Stimulated activated CD4-positive, alpha-beta T cell treated with anti-CD3 and anti-CD28 coated beads, Interleukin-4, amount 100 ng/mL, for 24 hours (primary cell): ENCODE measurements around the gene JADE1.

Experiments
- DNase-seq: peaks from one replicate; pipeline ENCODE4 v3.0.0-alpha.2; 2020

Gene JADE1

DNA sequence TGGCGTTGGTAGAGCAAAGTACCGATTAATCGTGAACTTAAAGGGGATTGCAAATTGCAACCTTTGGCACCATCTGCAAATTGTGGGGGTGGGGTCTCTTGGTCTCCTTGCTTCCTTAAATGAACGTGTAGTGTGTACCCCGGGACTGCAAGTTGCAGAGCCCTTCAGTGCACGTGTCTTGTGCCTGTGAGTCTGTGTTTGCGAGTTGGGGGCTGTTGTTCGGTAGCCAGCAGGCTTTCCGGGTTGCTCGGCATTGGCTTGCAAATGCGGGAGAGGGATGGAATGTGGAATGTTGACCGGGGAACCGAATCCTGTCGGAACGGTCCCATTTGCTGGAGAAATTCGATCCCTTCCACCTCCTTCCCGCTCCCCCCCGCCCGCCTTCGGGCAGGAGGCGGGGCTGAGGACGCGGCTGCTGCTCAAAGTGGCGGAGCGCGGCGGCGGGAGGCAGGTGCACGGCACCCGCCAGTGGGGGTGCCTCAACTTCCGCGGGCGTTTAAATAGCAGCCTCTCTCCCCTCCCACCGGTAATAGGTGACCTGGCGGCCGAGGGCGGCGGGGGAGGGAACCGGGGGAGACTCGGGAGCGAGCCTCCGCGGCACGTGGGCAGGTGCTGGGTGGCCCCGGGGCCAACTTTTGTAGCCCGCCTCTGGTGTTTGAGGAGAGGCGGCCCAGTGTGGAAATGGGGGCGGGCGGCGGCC is 1.5 kb downstream of the JADE1 start:
- DNase-seq, result peak; percentile 80

DNA sequence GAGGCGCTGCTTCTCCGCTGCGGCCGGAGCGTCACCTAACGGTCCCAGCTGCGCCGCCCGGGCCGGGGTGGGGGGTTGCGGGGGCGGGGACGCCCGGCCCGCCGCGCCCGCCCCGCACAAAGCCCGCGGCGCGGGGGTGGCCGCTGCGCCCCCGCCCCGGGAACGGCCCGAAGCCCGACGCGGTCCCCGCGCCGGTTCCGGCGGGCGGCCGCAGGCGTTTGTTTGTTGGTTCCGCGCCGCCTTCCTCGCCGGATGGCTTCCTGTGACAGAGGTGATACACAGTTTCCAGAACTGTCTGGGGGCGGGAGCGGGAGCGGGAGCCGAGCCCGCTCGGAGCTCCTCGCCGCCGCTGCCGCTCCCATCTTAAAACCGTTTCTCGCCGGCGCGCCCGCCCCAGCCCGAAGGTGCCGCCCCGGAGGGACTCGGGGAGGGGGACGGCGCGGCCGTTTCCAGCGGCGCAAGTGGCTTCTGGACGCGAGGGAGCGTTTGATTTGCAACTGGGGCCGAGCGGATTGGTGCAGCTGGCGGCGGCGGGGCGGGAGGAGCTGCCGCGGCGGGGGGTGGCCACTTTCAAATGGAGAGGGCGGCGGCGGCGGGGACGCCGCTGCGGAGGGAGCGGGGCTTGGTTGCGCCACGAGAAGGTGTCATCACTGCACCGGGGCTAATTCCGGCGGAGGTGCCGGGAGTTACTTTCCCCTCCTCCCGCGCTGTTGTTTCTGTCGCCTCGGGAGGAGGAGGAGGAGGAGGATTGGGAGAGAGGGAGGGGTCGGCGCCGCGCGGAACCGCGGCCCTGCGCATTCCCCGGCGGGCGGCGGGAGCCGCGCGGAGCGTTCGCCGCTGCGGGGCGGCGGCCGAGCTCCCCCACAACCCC is 2.3 kb downstream of the JADE1 start:
- DNase-seq, result peak; percentile 89

DNA sequence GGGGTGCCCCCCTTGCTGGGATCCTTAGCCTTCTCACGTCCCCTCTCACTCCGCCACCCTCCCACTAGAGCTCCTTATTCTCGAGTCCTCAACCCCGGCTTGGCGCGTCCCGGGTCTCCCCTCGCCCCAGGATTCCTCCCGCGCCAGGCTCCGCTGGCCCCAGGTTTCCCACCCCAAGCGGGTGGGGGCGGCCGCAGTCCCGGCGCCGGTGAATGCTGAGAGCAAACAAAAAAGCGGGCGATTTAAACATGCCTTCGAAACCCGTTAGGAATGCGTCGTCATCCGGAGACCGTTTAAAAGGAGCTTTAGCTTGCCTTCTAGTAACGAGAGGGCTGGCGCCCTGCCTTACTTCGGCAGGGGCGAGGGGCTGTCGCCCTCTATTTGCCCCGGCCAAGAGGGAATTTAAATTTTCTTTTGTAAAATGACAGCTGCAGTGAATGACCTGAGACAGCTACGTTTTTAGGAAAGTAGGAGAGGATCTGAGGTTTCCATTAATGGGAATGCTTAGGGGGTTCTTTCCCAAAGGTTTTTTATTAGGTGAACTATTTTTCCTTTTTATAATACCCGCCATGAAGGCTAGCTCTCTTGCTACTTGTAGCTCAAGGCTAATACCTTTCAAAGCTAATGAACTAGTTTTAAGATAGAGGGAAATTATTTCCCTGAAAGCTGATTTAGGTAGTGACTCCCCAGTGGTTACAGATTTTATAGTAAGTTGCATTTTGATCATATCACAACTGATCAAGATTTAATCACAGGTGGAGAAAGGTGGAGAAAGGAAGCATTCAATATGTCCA is 3.1 kb downstream of the JADE1 start:
- DNase-seq, result peak; percentile 44

DNA sequence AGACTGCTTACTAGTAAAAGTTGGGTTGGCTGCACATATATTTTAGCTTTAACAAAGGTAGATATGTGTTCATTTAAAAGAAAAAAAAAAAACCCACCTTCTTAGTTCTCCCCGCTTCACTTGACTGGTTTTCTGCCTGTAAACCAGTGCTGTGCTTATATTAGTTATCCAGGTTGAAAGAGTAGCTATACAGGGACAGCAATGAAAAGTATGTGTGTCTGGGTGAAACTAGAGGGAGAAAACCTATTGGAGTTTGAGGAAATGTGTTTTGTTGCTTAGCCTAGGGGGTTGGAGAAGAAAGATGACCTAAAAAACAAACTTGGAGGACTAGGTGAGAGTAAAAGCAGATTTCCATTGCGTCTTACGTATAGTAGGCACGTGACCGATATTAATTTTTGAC is 4.5 kb downstream of the JADE1 start:
- DNase-seq, result no peak

DNA sequence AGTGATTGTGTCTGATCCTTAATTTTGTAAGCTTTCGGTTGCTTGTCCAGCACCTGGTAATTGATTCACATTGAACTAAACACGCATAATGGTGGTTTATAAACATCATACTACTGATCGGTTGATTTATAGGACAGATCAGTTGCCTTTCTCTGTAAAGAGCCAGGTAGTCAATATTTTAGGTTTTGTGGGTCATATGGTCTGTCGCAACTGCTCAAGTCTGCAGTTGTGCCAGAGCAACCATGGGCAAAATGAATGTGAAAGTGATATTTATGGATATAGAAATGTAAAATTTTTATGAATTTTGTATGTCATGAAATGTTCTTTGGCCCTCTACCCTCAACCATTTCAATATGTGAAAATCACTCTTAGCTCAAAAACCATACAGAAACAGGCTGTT is 8.9 kb downstream of the JADE1 start:
- no peak for DNase-seq

DNA sequence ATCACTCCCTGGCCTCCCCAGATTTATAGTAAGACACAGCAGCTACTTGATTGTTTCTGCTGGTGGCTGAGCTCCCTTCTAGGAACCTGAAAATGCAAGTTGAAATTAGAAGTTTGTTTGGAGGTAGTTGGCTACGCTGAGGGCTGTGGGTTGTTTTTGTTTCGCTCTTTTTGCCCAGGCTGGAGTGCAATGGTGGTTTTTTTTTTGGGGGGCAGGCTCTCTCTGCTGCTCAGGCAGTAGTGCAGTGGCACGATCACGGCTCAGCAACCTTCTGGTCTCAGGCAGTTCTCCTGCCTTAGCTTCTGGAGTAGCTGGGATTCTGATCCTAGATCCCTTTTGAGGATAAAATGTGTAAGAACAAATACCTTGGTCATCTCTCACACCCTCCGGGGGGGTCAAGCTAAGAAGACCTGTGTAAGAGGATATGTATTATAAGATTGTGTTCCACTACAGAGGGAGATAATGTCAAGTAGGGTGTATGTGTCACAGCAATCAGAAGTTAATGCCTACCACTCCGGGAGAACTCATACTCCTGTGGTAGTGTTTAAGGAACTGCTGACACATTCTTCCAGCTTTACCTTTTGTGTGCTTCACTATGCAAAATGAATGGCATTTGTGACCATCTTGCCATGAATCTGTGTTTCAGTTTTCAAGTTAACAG is 9.7 kb downstream of the JADE1 start:
- no peak for DNase-seq

DNA sequence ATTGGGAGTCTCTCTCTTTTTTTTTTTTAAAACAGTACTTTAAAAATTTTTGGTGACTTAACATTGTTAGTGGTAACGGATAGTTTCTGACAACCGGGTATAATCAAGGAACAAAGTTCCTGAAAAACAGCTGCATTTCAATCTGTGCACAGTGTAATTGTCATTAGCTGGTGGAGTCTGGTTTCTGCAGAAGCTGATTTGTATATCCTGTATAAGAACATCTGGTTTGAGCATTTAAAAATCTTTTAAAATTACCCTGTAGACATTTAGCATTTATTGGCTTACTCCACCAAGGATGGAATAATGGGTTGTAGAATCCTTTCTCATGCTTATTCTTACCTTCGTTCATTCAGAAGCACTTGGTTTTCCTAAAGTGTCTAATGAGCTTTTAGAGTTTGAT is 11.2 kb downstream of the JADE1 start:
- DNase-seq, result no peak

DNA sequence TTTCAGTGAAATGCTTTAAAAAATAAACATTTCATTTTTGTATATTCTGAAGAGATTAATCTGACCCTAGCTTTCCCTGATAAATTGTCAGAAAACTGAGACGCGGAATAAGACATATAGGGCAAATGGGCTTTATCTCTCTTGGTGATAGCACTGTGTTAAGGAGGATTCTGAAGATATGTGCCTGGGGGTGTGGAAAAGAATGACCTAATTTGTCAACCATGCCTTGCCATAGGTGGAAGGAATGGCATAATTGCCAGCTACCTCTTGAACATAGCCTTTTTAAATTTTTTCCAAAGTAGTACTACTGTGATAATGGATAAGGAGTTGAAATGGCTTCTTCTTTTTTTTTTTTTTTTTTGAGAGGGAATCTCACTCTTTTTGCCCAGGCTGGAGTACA is 11.7 kb downstream of the JADE1 start:
- DNase-seq, result no peak

DNA sequence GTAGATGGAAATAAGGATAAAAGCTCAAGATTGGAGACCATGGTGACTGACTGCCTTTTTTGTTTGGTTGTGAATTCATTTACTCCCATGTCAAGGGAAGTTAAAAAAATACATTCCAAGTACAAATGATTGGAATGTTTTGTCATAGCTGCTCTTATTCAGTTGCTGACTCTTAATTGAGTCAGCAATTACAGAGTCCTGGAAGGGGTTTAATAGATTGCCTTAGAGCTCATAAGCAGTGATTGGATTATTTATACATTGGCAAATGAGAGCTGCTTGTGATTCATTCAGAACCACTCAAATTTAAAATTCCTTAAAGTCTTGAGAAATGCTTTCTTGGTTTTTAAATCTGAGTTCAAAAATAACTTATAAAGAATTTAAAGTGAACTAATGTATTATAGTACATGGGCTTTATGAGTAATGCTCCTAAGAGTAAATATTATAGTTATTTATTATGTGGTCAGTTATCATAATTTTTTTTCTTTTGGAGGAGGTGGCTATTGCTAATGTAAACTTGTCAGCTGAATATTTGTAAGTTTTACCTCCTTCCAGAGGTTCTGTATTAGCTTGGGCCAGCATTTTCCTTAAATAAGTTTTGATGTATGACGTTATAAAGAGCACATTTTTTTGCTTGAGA is 13.6 kb downstream of the JADE1 start:
- no peak for DNase-seq

DNA sequence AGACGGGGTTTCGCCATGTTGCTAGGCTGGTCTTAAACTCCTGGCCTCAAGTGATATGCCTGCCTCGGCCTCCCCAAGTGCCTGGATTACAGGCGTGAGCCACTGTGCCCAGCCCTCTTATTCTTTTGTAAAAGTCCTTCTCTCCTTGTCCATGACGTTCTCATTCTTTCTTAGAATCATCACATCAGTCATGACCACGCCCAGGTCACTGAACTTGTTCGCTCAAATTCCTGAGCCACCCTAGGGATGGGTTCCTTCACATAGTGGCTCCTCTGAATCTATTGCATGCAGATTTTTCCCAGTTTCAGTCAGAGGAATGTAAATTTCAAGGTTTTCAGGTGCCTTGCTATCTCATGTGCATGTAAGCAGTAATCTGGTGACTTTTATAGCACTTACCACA is 15.7 kb downstream of the JADE1 start:
- DNase-seq, result no peak

DNA sequence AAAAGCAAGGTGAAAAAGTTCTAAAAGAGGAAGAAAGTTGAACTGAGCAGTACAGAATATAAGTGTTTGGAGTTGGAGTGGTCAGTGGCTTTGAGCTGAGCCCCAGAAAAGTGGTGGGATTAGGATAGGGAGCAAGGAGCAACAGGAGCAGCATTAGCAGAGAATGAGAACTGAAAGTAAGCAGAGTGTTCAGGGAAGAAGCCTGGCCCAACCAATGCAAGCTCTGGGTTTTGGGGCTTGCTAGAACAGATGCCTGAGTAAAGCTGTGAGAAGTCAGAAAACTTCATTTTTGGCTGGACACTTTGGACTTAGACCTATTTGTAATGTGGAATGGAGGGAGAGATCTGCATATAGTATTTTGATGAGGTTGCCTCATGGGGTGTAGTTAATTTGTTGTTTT is 17.8 kb downstream of the JADE1 start:
- no peak for DNase-seq

DNA sequence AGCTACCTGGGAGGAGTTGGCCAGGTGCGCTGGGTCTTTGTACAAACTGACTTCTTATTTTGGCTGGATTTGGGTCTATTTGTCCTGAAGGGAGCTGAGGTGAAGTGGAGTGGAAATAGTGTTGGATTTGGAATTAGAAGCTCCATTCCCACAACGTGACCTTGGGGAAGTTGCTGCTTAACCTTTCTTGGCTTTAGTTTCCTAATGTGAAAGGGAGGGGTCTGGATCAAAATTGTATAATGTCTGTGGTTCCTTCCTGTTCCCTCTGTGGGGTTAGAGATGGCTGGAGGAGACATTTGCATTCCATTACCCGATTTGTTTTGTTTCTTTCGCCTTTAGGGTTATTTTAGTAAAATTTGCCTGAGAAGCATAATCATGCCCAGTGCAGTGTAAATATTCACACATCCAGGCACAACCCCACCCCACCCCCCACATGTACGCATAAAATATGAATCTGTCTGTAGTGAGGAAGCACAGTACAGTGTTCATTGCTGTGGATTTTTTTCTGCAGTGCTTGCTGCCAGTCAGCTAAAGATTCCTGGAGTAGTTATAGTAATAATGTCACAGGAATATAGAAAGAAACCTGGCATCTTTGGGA is 21.5 kb downstream of the JADE1 start:
- DNase-seq, result no peak

DNA sequence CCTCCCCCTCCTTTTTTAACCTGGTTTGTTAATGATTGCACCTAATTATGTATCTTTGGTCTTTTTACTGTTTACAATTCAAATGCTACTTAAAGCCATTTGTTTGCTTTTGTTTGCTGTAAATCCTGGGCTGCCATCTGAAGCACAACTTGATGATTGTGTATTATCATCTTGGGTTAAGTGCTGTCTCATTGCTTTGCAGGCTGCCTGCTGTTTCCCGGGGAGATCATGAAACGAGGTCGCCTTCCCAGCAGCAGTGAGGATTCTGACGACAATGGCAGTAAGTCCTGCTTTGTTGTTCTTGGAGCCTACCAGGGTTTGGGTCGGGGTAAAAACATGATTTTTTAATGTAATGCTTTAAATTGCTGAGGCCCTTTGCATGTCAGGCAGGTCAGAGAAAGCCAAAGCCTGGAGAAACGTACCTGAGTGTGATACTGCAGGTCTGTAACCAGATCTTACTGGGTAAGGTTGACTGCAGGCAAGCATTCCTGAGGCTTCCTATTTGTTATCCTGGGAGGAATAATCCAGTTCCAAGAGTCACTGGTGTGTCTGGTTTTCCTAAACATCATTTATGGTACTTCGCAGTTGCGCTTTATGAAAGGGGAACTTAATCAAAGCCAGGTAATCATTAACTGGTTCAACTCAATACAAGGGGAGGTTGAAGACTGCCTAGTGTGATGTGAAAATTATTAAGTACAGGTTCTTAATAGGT is 22.2 kb downstream of the JADE1 start:
- no peak for DNase-seq

DNA sequence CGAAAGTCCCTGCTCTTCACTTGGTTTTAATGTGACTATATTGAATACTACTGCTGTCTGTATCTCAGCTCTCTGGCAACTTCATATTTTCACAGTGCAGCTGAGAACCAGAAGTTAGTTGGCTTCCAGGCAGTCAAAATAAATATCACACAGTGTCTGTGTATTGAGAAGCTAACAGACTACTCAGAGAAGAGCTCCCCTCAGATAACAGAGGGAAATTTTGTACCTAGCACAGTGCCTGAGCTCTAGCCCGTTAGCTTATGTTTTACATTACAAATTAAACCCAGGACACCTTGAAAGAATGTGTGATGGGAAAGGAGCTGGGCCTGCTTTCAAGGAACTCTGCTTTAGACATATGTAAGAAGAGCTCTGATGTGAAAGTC is 22.7 kb downstream of the JADE1 start:
- no peak for DNase-seq

DNA sequence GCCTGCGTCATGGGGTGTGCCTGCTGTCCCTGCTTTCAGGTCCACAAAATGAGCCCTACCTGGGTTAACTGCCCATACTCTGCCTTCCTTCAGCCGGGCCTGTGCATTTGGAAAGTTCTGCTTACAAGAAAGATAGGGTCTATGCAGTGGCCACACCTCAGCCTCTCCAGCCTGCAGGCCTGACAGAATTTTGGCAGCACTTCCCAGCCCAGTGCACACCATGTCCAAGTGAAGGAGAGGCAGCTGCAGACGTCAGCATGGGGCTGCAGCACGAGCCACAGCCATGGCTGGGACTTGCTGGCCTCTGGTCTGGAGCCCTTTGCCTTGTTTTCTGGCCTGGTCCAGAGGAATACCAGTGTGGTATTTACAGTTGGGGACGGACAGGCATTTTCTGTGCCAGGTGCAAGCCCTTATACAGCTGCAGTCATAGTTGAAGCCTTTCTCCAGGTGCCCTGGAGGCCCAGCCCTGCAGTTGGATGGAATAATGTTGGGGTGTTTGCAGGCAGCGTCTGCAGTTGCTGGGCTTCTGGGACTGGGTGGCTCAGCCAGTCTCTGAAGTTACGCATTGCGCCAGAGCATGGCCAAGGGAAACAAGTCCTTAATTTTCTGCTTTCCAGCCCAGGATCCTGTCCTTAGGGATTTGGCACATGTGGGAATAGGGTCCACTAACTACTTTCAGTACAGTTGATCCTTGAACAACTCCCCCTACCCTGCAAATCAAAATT is 26.2 kb downstream of the JADE1 start:
- no peak for DNase-seq

DNA sequence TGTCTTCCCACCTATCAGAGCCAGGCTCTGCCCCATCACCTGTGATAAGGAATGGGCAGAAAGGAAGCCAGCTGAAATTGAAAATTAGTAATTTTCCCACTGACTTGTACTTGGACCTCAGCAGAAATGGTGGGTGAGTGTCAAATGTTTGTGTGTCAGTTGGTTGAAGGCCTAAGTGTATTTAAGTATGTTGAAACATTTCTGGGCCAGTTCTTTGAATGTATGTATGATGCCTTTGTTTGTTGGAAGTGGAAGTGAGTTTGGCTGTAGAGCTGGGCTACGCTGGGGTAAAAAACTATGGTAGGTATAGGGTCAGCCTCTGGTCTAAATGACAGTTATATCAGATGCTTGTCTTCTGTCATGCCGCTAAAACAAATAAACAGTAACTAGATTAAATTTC is 27.7 kb downstream of the JADE1 start:
- DNase-seq, result no peak

DNA sequence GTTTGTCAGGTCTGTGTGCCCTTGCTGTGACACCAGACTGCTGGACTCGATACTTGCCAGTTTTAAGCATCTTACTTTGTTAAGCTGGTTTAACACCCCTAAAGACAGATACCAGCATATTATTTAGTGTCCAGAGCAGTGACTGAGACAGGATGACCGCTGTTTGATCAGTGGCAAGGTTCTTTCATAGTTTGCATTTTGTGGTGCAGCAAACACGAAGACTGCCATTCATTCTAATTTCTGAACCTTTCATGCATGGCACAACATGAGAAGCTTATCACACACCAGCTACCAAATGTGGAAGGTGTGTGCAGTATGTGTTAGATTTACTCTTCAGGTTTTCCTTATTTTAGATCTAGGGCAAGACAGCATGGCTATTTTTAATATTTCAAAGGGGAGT is 28.2 kb downstream of the JADE1 start:
- DNase-seq, result no peak

DNA sequence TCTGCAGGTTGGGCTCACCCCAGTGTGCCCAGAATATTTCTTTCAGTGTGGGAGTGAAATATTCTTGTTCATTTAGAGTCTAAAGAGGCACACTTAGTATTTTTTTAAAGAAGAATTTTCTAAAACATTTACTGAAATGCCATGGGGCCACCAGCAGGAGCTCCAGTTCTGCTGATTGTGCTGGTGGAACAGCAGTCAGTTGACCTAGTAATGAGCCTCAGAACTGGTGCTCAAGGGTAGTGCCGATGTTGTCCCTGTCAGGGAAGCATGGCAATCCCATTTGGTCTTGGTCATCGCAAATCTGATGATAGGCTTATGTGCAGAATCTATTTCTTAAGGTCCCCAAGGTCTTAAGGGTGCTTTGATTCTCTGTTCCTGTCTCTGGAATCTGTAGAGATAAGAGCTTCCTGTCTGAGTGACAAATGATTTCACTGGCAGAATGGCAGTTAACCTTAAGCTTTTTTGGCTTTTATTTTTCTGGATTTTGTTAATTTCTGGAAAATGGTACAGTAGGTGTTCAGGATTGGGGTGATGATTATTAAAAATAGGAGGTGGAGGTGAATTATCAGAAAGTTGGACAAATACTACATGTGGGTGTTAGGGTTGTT is 31.3 kb downstream of the JADE1 start:
- DNase-seq, result no peak

DNA sequence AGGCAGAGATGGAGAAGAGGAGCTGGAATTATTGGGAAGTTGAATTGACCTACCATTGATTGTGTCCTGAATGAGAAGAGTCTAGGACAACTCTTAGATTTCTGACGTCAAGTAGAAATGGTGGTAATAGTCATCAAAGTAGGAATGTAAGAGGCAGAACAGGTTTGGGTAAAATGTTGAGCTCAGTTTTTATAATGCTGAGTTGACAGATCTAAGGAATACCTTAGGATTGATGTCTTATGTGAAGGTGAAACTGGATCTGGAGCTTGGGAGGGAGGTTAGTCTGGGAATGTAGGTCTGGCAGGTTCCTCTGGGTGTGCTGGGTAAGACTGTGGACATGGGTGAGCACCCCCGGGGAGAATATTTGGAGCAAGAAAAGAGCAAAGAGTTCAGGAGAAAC is 31.9 kb downstream of the JADE1 start:
- DNase-seq, result no peak

DNA sequence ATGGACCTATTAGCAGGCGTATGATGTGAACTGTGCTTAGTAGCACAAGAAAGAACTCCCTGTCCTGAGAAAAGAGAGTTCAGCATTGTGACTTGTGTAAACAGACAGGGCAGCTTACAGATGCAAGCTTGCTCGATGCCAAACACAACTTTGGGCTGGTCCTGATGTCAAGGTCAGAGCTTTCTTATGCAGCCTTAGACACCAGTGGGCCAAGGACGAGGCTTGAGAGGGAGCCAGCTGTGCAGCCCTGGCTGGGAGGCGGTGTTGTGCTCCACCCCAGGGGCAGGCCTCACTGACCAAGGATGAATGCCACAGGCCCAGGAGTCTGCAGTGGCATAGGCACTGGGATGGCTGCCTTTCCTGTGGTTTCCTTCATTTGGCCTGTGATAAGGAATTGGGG is 35.4 kb downstream of the JADE1 start:
- DNase-seq, result no peak
